Stimulated activated CD4-positive, alpha-beta T cell treated with anti-CD3 and anti-CD28 coated beads, Interleukin-4, amount 100 ng/mL, for 1 hour (primary cell): ENCODE data around the gene UST.
"Not testable (repeated sequence)": the region's sequence is repeated elsewhere in the genome, so short reads cannot be mapped to it uniquely, and the experiment has no call there.

Experiments used
- DNase-seq: peaks from one replicate; pipeline ENCODE4 v3.0.0-alpha.2; 2020

UST gene

GRCh38 chr6:148842296-148843019 lies 95.6 kb downstream of the UST start:
- DNase-seq, result no peak

GRCh38 chr6:148845464-148845863 lies 98.6 kb downstream of the UST start:
- DNase-seq, result no peak

GRCh38 chr6:148846778-148847761 lies 100.2 kb downstream of the UST start:
- DNase-seq, result no peak

GRCh38 chr6:148848915-148849314 lies 102.1 kb downstream of the UST start:
- no peak for DNase-seq

GRCh38 chr6:148849449-148849848 lies 102.6 kb downstream of the UST start:
- DNase-seq, result not testable (repeated sequence)

- DNase-seq, result no peak
These were observed 104.1 kb downstream of the UST start for GRCh38 chr6:148850964-148851363.

GRCh38 chr6:148851683-148852556 lies 105.1 kb downstream of the UST start:
- DNase-seq, result no peak

GRCh38 chr6:148852688-148853087 lies 105.9 kb downstream of the UST start:
- no peak for DNase-seq

- DNase-seq, result not testable (repeated sequence)
These were observed 106.3 kb downstream of the UST start for GRCh38 chr6:148853113-148853512.

GRCh38 chr6:148854096-148854495 lies 107.3 kb downstream of the UST start:
- DNase-seq, result no peak

GRCh38 chr6:148854992-148855391 lies 108.2 kb downstream of the UST start:
- no peak for DNase-seq

- no peak for DNase-seq
These were observed 108.9 kb downstream of the UST start for GRCh38 chr6:148855744-148856143.

GRCh38 chr6:148857798-148858390 lies 111.1 kb downstream of the UST start:
- no peak for DNase-seq

- not testable (repeated sequence) for DNase-seq
These were observed 117.3 kb downstream of the UST start for GRCh38 chr6:148864132-148864531.

- DNase-seq, result no peak
These were observed 118.1 kb downstream of the UST start for GRCh38 chr6:148864941-148865340.

GRCh38 chr6:148866657-148867268 lies 119.9 kb downstream of the UST start:
- DNase-seq, result no peak

- no peak for DNase-seq
These were observed 121.0 kb downstream of the UST start for GRCh38 chr6:148867862-148868261.

GRCh38 chr6:148868314-148868713 lies 121.5 kb downstream of the UST start:
- DNase-seq, result no peak

- DNase-seq, result no peak
These were observed 122.1 kb downstream of the UST start for GRCh38 chr6:148868901-148869300.

GRCh38 chr6:148869585-148869984 lies 122.8 kb downstream of the UST start:
- no peak for DNase-seq

- no peak for DNase-seq
These were observed 126.3 kb downstream of the UST start for GRCh38 chr6:148873154-148873553.

- no peak for DNase-seq
These were observed 127.0 kb downstream of the UST start for GRCh38 chr6:148873868-148874267.
